GM18508 (cell line): ENCODE measurements around the gene LPA.
"Not testable (repeated sequence)": the region's sequence is repeated elsewhere in the genome, so short reads cannot be mapped to it uniquely, and the experiment has no call there.

ENCODE experiments used
- ATAC-seq: cut with Tn5 transposase; IDR thresholded peaks from one replicate; pipeline ENCODE4 v1.9.1; 2021; ENCODE audit warnings: moderate number of reproducible peaks; ENCODE audit not compliant: insufficient read depth, unreplicated experiment

The LPA gene, protein sequence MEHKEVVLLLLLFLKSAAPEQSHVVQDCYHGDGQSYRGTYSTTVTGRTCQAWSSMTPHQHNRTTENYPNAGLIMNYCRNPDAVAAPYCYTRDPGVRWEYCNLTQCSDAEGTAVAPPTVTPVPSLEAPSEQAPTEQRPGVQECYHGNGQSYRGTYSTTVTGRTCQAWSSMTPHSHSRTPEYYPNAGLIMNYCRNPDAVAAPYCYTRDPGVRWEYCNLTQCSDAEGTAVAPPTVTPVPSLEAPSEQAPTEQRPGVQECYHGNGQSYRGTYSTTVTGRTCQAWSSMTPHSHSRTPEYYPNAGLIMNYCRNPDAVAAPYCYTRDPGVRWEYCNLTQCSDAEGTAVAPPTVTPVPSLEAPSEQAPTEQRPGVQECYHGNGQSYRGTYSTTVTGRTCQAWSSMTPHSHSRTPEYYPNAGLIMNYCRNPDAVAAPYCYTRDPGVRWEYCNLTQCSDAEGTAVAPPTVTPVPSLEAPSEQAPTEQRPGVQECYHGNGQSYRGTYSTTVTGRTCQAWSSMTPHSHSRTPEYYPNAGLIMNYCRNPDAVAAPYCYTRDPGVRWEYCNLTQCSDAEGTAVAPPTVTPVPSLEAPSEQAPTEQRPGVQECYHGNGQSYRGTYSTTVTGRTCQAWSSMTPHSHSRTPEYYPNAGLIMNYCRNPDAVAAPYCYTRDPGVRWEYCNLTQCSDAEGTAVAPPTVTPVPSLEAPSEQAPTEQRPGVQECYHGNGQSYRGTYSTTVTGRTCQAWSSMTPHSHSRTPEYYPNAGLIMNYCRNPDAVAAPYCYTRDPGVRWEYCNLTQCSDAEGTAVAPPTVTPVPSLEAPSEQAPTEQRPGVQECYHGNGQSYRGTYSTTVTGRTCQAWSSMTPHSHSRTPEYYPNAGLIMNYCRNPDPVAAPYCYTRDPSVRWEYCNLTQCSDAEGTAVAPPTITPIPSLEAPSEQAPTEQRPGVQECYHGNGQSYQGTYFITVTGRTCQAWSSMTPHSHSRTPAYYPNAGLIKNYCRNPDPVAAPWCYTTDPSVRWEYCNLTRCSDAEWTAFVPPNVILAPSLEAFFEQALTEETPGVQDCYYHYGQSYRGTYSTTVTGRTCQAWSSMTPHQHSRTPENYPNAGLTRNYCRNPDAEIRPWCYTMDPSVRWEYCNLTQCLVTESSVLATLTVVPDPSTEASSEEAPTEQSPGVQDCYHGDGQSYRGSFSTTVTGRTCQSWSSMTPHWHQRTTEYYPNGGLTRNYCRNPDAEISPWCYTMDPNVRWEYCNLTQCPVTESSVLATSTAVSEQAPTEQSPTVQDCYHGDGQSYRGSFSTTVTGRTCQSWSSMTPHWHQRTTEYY (N-terminal part only)

DNA sequence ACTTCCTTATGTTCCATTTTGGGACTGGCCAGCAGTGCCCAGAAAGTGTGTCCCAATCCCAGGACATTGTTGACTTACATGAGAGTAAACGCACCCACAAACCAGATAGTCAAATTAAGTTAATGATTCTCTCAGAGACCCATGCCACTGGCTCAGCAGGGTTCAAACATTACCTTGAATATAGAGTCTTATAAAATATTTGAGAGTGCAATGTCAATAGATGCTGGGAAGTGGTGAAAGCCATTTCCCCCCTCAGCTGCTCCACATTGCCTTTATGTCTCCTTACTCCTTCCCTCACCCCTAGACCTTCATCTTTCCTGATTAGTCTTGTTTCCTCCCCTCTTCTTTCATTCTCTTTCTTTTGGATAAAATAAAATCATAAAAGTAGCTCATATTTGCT lies at the start of gene LPA:
TSS of gene LPA (minus strand) at position 78 of the 400 bp plus-strand sequence. CDS start at position 17, 61 bp downstream.
- ATAC-seq, result not testable (repeated sequence)

DNA sequence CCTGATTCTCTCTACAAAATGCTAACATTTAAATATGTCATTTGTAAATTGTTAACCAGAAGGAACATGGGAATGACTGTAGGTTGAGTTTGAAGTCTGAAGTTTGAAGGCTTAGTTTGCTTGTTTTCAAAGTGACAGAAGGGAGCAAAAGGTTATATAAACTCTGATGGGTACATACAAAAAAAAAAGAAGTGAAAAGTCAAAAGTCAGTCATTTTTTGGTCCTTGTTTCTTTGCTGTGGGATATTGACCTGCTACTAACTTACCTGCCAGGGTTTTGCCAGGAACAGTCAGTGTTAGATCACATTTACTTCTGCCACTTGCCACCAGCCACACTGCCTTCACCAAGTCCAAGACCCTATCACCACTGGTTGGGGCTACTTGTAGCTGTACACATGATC lies 44.9 kb upstream of the LPA start:
- ATAC-seq, result not testable (repeated sequence)

DNA sequence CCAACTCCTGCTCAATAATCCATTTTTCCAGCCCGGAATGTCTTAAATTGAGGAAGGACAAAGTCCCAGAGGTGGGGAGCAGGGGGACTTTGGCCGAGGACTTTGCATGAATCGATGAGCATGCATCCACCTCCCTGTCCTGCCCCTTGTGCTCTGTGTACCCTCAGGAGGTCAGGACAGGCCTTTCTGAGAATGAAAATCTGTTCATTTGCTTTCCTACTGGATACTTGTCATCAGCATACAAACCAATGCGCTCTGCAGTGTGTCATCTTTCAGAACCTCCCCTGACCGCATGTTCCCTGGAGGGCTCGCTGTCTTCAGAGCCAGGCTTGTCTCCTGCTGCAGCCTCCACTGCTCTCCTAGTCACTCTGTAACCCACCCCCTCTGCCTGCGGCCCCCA lies 40.6 kb upstream of the LPA start:
- not testable (repeated sequence) for ATAC-seq

DNA sequence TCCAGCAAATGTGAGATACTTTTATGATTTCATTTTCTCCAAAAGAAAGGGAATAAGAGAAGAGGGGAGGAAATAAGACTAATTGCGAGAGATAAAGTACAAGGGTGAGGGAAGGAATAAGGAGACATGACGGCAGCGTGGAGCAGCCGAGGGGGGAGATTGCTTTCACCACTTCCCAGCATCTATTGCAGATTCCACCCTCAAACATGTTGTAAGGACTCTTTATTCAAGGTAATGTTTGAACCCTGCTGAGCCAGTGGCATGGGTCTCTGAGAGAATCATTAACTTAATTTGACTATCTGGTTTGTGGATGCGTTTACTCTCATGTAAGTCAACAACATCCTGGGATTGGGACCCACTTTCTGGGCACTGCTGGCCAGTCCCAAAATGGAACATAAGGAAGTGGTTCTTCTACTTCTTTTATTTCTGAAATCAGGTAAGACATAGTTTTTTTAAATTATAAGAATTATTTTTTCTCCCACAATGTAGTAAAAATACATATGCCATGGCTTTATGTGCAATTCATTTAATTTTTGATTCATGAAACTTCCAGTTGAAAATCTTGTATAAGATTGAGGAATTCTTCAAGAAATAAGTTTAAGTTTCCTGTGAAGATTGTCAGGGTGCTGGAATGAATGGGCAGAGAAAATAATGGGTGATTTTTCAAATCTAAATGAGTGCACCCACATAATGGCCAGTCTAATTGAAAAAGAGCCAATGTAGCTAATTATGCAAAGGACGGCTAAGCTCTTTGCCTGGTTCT lies 38.0 kb upstream of the LPA start, which contains the start of gene PLG:
TSS of gene PLG (plus strand) at position 327 of the 763 bp plus-strand sequence. CDS start at position 388, 61 bp downstream.
- ATAC-seq, result not testable (repeated sequence)

DNA sequence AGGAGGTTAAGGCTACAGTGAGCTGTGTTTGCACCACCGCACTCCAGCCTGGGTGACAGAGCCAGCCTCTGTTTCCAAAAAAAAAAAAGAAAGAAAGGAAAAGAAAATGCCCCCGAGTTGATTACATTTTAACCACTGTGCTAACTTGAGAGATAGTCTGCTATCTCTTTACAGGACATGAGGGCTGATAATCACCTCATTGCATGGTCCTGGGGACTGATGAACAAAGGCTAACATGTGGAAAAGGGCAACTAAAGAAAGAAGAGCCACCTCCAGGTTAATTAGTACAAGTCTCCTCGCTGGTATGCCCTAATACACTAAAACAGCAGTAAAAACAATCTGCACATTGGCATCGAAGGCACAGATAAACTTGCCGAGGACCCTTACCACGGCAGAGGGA lies 33.8 kb upstream of the LPA start:
- no peak for ATAC-seq

DNA sequence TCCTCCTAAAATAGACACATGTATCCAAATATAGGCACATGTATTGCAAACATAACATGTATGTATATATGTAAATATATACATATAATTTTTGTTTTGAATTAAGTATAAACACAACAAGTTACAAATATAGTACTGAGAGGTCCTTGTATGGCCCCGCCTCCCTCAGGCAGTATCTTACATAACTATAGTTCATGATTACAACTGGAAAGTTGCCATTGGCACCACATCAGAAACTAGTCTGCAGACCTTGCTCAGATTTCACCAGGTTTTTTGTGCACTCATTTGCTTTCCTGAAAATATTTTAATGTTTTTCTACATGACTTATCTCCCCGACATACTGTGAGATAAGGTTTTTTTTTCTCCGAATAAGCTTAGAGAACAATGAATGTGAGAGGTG lies 32.8 kb upstream of the LPA start:
- not testable (repeated sequence) for ATAC-seq

DNA sequence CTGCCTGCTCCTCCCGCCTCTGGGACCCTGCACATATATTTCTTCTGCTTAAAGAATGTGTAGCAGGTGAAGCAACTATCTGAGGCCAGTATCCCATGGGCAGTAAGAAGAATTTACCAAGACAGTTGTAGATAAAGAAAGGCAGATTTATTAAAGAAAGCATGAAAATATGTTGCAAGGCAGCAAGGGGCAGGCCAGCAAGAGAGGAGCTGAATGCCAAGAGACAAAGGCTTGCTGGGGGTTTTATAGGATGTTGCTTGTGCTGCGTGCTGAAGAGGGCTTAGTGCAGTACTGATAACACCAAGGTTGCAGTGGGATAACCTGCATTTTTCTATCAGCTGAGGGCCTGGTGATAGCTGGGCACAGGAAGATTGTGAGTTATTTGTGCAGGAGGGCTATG lies 31.5 kb upstream of the LPA start:
- ATAC-seq, result not testable (repeated sequence)

DNA sequence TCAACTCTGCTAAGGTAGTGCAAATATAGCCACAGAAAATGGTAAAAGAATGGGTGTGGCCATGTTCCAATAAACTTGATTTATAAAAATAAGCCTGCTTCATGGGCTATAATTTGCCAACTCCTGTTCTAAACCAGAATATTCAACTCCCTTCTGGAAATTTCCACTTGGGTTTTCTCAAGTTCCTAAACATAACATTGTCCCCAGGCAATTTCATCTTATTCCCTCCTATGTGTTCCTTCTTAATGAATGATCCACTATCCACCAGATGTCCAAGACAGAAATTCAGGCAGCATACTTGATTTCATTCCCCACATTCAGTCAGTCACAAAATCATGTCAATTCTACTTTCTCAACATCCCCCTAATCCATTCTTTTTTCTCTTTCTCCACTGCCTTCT lies 30.9 kb upstream of the LPA start:
- not testable (repeated sequence) for ATAC-seq

DNA sequence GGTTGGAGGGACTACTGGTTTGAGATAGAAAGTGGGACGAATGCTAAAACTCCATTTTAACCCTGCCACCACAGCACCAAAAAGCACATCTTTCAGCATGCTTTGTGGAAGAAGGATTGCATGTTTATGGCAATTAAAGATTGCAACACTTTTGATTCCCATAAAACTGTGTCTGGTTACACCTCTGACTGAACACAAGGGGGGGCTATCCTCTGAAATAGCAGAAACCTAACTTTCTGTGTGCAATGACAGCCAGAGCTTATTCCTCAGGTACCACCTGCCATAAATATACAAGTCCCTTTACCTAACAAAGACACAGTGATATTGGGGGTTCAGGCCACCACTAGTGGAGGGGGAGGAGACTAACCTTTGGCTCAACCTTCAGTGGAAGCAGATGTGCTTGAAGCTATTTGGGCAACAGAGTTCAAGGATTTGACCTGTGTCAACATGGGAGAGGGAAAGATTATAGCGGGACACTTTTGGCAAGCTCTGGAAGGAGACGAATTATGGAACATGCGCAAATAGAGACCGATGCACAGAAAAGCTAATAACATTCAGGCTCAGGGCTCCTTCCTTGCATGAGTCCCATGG lies 28.4 kb upstream of the LPA start:
- ATAC-seq, result no peak

DNA sequence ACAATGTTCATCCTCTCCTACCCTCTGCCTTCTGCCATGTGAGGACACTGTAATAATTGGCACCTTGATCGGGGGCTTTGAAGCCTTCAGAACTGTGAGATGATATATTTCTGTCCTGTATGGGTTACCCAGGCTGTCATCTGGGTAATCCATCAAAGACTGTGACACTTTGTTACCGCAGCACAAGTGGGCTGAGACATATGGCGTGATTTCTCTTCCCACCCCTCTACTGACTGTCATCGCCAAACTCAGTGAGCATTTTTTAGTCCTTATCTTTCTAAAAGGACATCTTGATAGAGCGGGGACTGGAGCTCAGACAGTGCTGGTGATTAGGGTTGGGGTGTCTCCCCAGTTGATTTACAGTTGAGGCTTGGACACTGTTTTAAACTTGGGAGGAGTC lies 27.5 kb upstream of the LPA start:
- ATAC-seq, result no peak

DNA sequence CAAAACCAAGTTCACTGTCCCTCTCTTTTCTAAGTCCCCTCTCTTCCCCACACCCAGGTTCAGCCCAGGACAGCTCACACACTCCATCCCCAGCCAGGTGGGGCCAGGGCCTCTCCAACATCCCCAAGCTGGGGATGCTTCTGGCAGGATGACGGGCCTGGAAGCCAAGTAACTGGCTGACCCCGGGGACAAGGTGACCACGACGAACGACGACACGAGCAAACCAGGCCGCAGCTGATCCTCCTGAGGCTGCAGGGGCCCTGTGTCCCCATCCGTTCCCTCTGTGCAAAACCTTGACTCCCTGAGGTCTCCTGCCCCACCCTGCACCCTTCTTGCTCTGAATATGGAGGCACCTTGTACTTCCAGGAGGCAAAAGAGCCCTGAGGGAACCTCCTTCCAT lies 26.4 kb upstream of the LPA start:
- no peak for ATAC-seq

DNA sequence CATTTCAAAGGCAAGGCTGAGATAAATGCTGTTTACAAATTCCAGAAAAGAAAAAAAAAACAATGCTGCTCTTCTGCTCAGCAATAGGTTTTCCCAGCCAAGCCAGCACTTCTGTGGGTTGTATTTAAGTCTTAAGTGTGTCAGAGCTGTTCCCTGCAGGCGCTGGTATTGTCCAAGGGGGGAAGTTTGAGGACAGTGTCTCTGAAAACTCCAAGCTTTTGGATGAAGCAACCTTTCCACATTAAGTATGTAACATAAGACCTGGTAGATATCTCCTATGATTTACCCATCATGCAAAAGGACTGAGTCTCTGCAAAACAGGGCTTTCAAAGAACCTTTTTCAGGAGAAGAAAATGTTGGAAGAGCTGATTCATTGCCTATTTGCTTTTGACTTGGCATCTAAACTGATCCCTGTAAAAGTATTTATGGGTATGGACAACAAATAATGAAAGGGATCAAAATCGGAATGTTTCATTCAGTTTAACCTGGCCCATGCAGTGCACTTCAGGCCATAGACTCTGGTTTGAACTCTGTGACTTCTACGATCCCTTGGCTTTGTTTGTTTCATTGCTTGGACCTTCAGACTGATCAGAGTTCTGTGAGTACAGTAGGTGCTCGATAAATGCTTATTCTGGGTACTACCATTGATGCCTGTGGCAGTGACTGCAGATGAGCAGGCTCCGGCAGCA lies 21.8 kb upstream of the LPA start:
- no peak for ATAC-seq

DNA sequence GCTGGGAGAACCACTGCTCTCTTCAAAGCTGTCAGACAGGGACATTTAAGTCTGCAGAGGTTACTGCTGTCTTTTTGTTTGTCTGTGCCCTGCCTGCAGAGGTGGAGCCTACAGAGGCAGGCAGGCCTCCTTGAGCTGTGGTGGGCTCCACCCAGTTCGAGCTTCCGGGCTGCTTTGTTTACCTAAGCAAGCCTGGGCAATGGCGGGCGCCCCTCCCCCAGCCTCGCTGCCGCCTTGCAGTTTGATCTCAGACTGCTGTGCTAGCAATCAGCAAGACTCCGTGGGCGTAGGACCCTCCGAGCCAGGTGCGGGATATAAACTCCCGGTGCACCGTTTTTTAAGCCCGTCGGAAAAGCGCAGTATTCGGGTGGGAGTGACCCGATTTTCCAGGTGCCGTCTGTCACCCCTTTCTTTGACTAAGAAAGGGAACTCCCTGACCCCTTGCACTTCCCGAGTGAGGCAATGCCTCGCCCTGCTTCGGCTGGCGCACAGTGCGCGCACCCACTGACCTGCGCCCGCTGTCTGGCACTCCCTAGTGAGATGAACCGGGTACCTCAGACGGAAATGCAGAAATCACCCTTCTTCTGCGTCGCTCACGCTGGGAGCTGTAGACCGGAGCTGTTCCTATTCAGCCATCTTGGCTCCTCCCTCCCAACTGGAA lies 21.2 kb upstream of the LPA start:
- ATAC-seq, result not testable (repeated sequence)

DNA sequence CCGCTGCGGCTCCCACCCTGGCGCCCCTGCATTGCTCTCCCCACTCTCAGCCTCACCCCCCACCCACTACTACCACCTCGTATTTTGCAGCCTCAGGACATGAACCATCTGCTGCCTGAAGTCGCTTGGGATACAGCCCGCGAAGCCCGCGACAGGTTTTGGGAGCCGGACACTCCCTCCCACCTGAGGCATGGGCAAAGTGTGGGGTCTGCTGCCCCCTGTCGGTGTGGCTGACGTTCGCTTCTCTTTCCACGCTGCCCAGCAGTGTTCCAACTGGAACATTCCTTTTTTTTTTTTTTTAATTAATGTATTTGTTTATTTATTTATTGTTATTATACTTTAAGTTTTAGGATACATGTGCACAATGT lies 15.3 kb upstream of the LPA start:
- no peak for ATAC-seq

DNA sequence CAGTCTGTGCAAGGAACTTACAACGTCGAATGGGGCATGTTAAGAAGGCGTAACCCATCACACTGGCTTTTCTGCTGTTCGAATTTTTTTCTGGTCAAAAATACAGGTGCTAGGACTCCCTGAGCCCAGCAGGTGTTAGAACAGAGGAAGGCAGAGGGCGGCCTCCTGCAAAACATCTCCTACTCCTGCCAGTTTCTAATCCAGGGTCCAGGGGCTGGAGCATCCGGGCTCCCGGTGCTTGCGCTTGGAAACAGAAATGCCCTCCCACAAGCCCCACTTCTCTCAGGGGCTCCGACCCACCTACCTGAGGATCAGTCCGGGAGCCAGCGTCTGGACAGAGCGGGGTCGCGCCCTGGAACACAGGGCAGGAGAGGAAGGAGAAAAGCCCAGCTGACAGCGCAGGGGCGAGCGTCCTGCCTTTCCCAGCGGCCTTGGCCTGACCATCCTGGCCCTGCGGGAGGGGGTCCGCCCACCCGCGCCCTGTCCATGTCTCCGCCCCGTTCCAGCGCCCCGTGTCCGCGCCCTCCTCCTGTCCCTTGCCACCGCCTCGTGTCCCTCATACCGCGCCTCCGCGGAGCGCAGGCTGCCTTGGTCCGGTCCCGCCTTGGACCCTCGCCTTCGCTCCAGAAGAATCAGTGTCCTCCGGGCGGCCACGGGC lies 14.8 kb upstream of the LPA start:
- ATAC-seq, result no peak

DNA sequence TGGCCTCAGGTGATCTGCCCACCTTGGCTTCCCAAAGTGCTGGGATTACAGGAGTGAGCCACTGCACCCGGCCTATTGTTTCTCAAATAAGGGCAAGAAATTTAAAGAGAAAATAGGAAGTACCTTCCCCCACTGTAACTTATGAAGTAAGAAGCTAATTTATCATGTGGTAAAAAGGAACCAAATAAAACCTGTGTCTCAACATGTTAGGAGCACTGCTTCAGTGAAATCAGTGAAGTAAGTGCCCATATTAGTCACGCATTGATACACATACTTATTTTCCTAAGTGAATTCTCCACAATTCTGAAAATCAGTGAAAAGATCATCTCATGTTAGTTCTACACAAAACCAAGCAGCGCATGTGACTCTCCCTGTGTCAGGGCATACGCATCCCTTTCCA lies 14.2 kb upstream of the LPA start:
- no peak for ATAC-seq

DNA sequence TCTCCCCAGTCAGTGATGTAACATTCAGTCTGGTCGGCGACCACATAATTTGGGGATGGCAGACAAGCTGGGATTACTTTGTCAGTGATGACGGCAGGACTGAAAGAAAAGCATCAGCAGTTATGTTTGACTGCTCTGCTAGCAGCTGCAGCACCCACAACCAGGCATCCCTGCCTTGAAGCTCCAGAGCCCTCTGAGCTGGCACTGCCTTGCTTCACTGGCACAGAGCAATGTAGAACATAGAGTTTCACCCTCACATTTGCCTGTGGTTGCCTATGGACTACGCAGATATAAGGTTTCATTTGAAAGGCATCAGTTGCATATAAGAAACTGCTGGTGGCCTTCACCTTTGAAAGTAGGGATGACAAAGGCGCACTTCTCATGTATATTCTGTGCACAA lies 12.3 kb upstream of the LPA start:
- ATAC-seq, result not testable (repeated sequence)

DNA sequence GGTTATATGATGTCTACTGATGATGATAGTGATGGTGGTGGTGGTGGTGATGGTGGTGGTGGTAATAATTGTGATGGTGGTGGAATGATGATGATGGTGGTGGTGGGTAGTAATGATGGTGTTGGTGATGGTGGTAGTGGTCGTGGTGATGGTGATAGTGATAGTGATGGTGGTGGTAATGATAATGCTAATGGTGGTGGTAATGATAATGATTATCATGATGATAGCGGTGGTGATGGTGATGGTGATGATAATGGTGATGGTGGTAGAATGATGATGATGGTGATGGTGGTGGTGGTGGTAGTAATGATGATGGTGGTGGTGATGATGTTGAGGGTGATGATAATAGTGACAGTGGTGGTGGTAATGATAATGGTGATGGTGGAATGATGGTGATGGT lies 4.5 kb upstream of the LPA start:
- ATAC-seq, result no peak
